ENCODE results near the gene HMGCS2. TPM values are rescaled to one million over a fixed set of nuclear protein-coding genes. Genes with fewer than 3 reads are reported as not detected.

The HMGCS2 gene
- total RNA-seq, 1 experiment from 2014 or later: not detected

GRCh38 chr1:119797162-119797561, 28.5 kb upstream of the HMGCS2 start:
- Mint-ChIP-seq H3K36me3 (ENCODE audit: insufficient read depth, unreplicated experiment) (no peaks in the 10 kb centered on the region), H3K4me1 (ENCODE audit: low read depth, unreplicated experiment) (peaks cover 7% of the 10 kb centered on the region), H3K4me3 (ENCODE audit: low read depth, unreplicated experiment) (no peak overlapping the region), H3K9me3 (ENCODE audit: low read depth, unreplicated experiment) (no peaks in the 10 kb centered on the region), H3K27ac (ENCODE audit: unreplicated experiment) (no peak overlapping the region), H3K27me3 (ENCODE audit: unreplicated experiment) (no peaks in the 10 kb centered on the region)
- CTCF ChIA-PET: no interaction called here
- DNase-seq: no peak
- no TSS peak for BruUV-seq (replicated peaks)
- intact Hi-C loops (cut with micrococcal nuclease; ENCODE audit: unreplicated experiment): no loop called here
- TF ChIP-seq, protein P1, sequence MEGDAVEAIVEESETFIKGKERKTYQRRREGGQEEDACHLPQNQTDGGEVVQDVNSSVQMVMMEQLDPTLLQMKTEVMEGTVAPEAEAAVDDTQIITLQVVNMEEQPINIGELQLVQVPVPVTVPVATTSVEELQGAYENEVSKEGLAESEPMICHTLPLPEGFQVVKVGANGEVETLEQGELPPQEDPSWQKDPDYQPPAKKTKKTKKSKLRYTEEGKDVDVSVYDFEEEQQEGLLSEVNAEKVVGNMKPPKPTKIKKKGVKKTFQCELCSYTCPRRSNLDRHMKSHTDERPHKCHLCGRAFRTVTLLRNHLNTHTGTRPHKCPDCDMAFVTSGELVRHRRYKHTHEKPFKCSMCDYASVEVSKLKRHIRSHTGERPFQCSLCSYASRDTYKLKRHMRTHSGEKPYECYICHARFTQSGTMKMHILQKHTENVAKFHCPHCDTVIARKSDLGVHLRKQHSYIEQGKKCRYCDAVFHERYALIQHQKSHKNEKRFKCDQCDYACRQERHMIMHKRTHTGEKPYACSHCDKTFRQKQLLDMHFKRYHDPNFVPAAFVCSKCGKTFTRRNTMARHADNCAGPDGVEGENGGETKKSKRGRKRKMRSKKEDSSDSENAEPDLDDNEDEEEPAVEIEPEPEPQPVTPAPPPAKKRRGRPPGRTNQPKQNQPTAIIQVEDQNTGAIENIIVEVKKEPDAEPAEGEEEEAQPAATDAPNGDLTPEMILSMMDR (IDR thresholded peaks at IDR 0.05; ENCODE audit: unreplicated experiment): no peak

- no peak overlapping the region for H3K27ac Mint-ChIP-seq (ENCODE audit: unreplicated experiment)
- peaks cover 24% of the 10 kb centered on the region for H3K4me1 Mint-ChIP-seq (ENCODE audit: low read depth, unreplicated experiment)
- intact Hi-C loops (cut with micrococcal nuclease; ENCODE audit: unreplicated experiment): no loop called here
- CTCF ChIA-PET: no interaction called here
- TF ChIP-seq, protein P1 (IDR thresholded peaks at IDR 0.05; ENCODE audit: unreplicated experiment): no peak
- no peaks in the 10 kb centered on the region for H3K36me3 Mint-ChIP-seq (ENCODE audit: insufficient read depth, unreplicated experiment)
- DNase-seq: no peak
- no peaks in the 10 kb centered on the region for H3K9me3 Mint-ChIP-seq (ENCODE audit: low read depth, unreplicated experiment)
- BruUV-seq (replicated peaks): no TSS peak
- no peaks in the 10 kb centered on the region for H3K27me3 Mint-ChIP-seq (ENCODE audit: unreplicated experiment)
- no peak overlapping the region for H3K4me3 Mint-ChIP-seq (ENCODE audit: low read depth, unreplicated experiment)
Measured at GRCh38 chr1:119795261-119796200, 26.8 kb upstream of the HMGCS2 start.

DNA sequence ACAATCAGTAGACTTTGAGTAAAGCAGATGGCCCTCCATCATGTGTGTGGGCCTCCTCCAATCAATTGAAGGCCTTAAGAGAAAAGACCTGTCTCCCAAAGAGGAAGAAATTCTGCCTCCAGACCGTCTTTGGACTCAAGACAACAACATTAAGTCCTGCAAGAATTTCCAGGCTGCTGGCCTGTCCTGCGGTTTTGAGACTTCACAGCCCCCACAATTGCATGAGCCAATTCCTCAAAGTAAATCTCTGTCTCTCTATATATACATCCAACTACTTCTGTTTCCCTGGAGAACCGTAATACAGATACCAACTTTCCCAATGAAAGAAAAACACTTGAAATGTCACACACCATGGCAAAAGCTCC, 26.2 kb upstream of the HMGCS2 start:
- no peak for DNase-seq
- Mint-ChIP-seq H3K36me3 (ENCODE audit: insufficient read depth, unreplicated experiment) (no peaks in the 10 kb centered on the region), H3K27ac (ENCODE audit: unreplicated experiment) (no peak overlapping the region), H3K9me3 (ENCODE audit: low read depth, unreplicated experiment) (no peaks in the 10 kb centered on the region), H3K27me3 (ENCODE audit: unreplicated experiment) (no peaks in the 10 kb centered on the region), H3K4me1 (ENCODE audit: low read depth, unreplicated experiment) (peaks cover 30% of the 10 kb centered on the region), H3K4me3 (ENCODE audit: low read depth, unreplicated experiment) (no peak overlapping the region)
- no TSS peak for BruUV-seq (replicated peaks)
- intact Hi-C loops (cut with micrococcal nuclease; ENCODE audit: unreplicated experiment): no loop called here
- CTCF ChIA-PET: no interaction called here
- TF ChIP-seq, protein P1 (IDR thresholded peaks at IDR 0.05; ENCODE audit: unreplicated experiment): no peak

DNA sequence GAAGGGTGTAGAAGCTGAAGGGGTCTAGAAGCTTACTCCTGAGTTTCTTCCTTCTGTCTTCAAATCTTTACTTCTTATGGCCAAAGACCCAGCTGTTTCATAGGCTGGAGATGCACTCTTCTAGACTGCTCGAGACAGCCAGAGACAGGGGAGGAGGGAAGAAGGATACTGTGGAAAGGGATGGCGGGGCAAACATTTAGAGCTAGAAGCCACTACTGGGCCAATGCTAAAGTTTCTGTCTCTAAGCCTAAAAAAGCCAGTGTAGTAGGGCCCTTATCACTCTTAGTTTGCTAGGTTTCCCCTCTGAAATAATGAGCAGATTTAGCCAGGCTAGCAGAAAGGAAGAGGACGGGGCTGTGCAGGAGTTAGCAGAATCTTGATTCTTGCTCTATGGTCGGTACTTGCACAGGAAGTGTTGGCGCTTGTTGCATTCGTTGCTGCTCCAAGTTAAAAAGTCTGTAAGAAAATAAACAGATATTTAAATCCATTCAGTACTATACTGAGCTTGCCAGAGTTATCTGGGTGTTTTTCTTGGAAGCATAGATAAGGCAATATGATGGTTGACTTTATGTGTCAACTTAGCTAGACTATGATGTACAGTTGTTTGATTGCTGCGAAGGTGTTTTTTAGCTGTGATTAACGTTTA, 25.6 kb upstream of the HMGCS2 start:
- no peaks in the 10 kb centered on the region for H3K9me3 Mint-ChIP-seq (ENCODE audit: low read depth, unreplicated experiment)
- H3K4me3 Mint-ChIP-seq (ENCODE audit: low read depth, unreplicated experiment): no peak overlapping the region
- TF ChIP-seq, protein P1 (IDR thresholded peaks at IDR 0.05; ENCODE audit: unreplicated experiment): no peak
- H3K27me3 Mint-ChIP-seq (ENCODE audit: unreplicated experiment): no peaks in the 10 kb centered on the region
- H3K27ac Mint-ChIP-seq (ENCODE audit: unreplicated experiment): no peak overlapping the region
- H3K4me1 Mint-ChIP-seq (ENCODE audit: low read depth, unreplicated experiment): peaks cover 35% of the 10 kb centered on the region
- CTCF ChIA-PET: no interaction called here
- H3K36me3 Mint-ChIP-seq (ENCODE audit: insufficient read depth, unreplicated experiment): peaks cover 2% of the 10 kb centered on the region
- BruUV-seq (replicated peaks): no TSS peak
- no peak for DNase-seq
- intact Hi-C loops (cut with micrococcal nuclease; ENCODE audit: unreplicated experiment): no loop called here
